GM19438 (cell line): ENCODE measurements around the gene ADAMTS19.

ENCODE experiments used
- ATAC-seq: cut with Tn5 transposase; IDR thresholded peaks from one replicate; pipeline ENCODE4 v1.9.1; 2021; ENCODE audit warnings: low read depth; ENCODE audit not compliant: unreplicated experiment

Gene ADAMTS19

GRCh38 chr5:129747572-129748407 lies 287.7 kb downstream of the ADAMTS19 start, which contains the start of gene MINAR2:
Gene MINAR2, plus strand, starts transcription at chr5:129748094. Its CDS starts 97 bp downstream, at chr5:129748191.
- ATAC-seq = no peak

- no peak for ATAC-seq
Observed at GRCh38 chr5:129748913-129749880, 289.1 kb downstream of the ADAMTS19 start.

- ATAC-seq = no peak
Observed at GRCh38 chr5:129760636-129761325, 300.7 kb downstream of the ADAMTS19 start.

GRCh38 chr5:129763651-129764050 lies 303.6 kb downstream of the ADAMTS19 start:
- no peak for ATAC-seq

- no peak for ATAC-seq
Observed at GRCh38 chr5:129766798-129767197, 306.7 kb downstream of the ADAMTS19 start.

GRCh38 chr5:129767927-129768380 lies 307.9 kb downstream of the ADAMTS19 start:
- ATAC-seq = peak; percentile 86

- no peak for ATAC-seq
Observed at GRCh38 chr5:129768735-129769134, 308.6 kb downstream of the ADAMTS19 start.

- ATAC-seq = no peak
Observed at GRCh38 chr5:129770024-129770820, 310.1 kb downstream of the ADAMTS19 start.

- peak; percentile 63 for ATAC-seq
Observed at GRCh38 chr5:129771058-129771838, 311.1 kb downstream of the ADAMTS19 start.

GRCh38 chr5:129773376-129773775 lies 313.3 kb downstream of the ADAMTS19 start:
- ATAC-seq = no peak

- ATAC-seq = no peak
Observed at GRCh38 chr5:129781594-129781993, 321.5 kb downstream of the ADAMTS19 start.
